HG03064 (cell line): Measurements from ENCODE around the gene CYB5R2.

ENCODE experiments used
- ATAC-seq: cut with Tn5 transposase; IDR thresholded peaks from one replicate; pipeline ENCODE4 v1.9.1; 2021; ENCODE audit warnings: low read depth; ENCODE audit not compliant: unreplicated experiment

CYB5R2 gene

GRCh38 chr11:7672960-7673723 is at the start of gene CYB5R2:
CYB5R2 (minus strand) TSS chr11:7673500; CDS start chr11:7672825, 675 bp downstream.
- no peak for ATAC-seq

- no peak for ATAC-seq
These were observed 41.5 kb upstream of the CYB5R2 start for GRCh38 chr11:7714786-7715185.

GRCh38 chr11:7706377-7706776 is 33.1 kb upstream of the CYB5R2 start, which contains the start of gene OVCH2:
OVCH2 (minus strand) TSS chr11:7706477; CDS start chr11:7706394, 83 bp downstream.
- no peak for ATAC-seq

GRCh38 chr11:7703740-7704139 is 30.4 kb upstream of the CYB5R2 start:
- no peak for ATAC-seq

GRCh38 chr11:7696424-7696823 is 23.1 kb upstream of the CYB5R2 start:
- no peak for ATAC-seq

- ATAC-seq, result no peak
These were observed 20.9 kb upstream of the CYB5R2 start for GRCh38 chr11:7694235-7694634.

GRCh38 chr11:7692426-7692825 is 19.1 kb upstream of the CYB5R2 start:
- ATAC-seq, result no peak

- no peak for ATAC-seq
These were observed 18.6 kb upstream of the CYB5R2 start for GRCh38 chr11:7691759-7692350.

GRCh38 chr11:7690648-7691047 is 17.3 kb upstream of the CYB5R2 start:
- ATAC-seq, result no peak

- no peak for ATAC-seq
These were observed 15.9 kb upstream of the CYB5R2 start for GRCh38 chr11:7689239-7689638.

- no peak for ATAC-seq
These were observed 15.0 kb upstream of the CYB5R2 start for GRCh38 chr11:7688238-7688826.

- ATAC-seq, result no peak
These were observed 14.1 kb upstream of the CYB5R2 start for GRCh38 chr11:7687386-7687785.

GRCh38 chr11:7686761-7687160 is 13.5 kb upstream of the CYB5R2 start:
- no peak for ATAC-seq

- no peak for ATAC-seq
These were observed 10.3 kb upstream of the CYB5R2 start for GRCh38 chr11:7683571-7683970.

- no peak for ATAC-seq
These were observed 4.5 kb upstream of the CYB5R2 start for GRCh38 chr11:7677796-7678201.

- no peak for ATAC-seq
These were observed 3.8 kb upstream of the CYB5R2 start for GRCh38 chr11:7677071-7677470.

- ATAC-seq, result no peak
These were observed 2.3 kb upstream of the CYB5R2 start for GRCh38 chr11:7675631-7676030.

- no peak for ATAC-seq
These were observed 579 bp upstream of the CYB5R2 start for GRCh38 chr11:7673724-7674434.

- ATAC-seq, result no peak
These were observed 882 bp downstream of the CYB5R2 start for GRCh38 chr11:7672276-7672959.

- peak; percentile 55 for ATAC-seq
These were observed 1.7 kb downstream of the CYB5R2 start for GRCh38 chr11:7671347-7672215.
